GM23338 (cell line): Measurements from ENCODE around the gene NCR3LG1. TPM values are rescaled to one million over a fixed set of nuclear protein-coding genes. Genes with fewer than 3 reads are reported as not detected.

Experiments
- ATAC-seq: fragments of 200-7000 bp; cut with Tn5 transposase; 3 replicates; pipeline ENCODE4 v1.9.1; 2020
- DNase-seq: peaks from one replicate; pipeline ENCODE4 v3.0.0-alpha.2; 2015; ENCODE audit warnings: low spot score
- H2AFZ ChIP-seq: fragments of 200-600 bp; sonication (generic); 2 replicates; pipeline ENCODE4 v1.8.0; 2016; ENCODE audit warnings: antibody characterized with exemption, mild to moderate bottlenecking, moderate library complexity
- H3F3A ChIP-seq: fragments of 200-600 bp; sonication (generic); replicated peaks from 2 replicates; pipeline ENCODE4 v1.8.0; 2017; ENCODE audit warnings: antibody characterized with exemption, mixed run types, low read depth
- H3K27ac ChIP-seq: fragments of 200-600 bp; sonication (generic); 2 replicates; pipeline ENCODE4 v1.6.1; 2016; ENCODE audit warnings: low read depth
- H3K27me3 ChIP-seq: fragments of 200-600 bp; sonication (generic); 2 replicates; pipeline ENCODE4 v1.8.0; 2016; ENCODE audit warnings: mild to moderate bottlenecking, mixed run types, moderate library complexity; ENCODE audit not compliant: insufficient read depth
- H3K36me3 ChIP-seq: fragments of 200-600 bp; sonication (generic); 2 replicates; pipeline ENCODE4 v1.8.0; 2016; ENCODE audit warnings: mild to moderate bottlenecking; ENCODE audit not compliant: insufficient read depth
- H3K4me1 ChIP-seq: fragments of 200-600 bp; sonication (generic); 2 replicates; pipeline ENCODE4 v1.8.0; 2016; ENCODE audit warnings: mild to moderate bottlenecking, moderate library complexity; ENCODE audit not compliant: insufficient read depth
- H3K4me2 ChIP-seq: fragments of 200-600 bp; sonication (generic); 2 replicates; pipeline ENCODE4 v1.7.1; 2017; ENCODE audit warnings: mixed run types
- H3K4me3 ChIP-seq: fragments of 200-600 bp; sonication (generic); 2 replicates; pipeline ENCODE4 v1.6.1; 2016; ENCODE audit warnings: mixed run types
- H3K79me2 ChIP-seq: fragments of 200-600 bp; sonication (generic); replicated peaks from 2 replicates; pipeline ENCODE4 v1.8.0; 2017; ENCODE audit warnings: mild to moderate bottlenecking; ENCODE audit not compliant: insufficient read depth
- H3K9me2 ChIP-seq: fragments of 200-600 bp; sonication (generic); 2 replicates; pipeline ENCODE4 v1.8.0; 2017; ENCODE audit not compliant: insufficient read depth
- H4K20me1 ChIP-seq: fragments of 200-600 bp; sonication (generic); replicated peaks from 2 replicates; pipeline ENCODE4 v1.8.0; 2017; ENCODE audit warnings: mild to moderate bottlenecking; ENCODE audit not compliant: insufficient read depth
- H3K27ac Mint-ChIP-seq: 2 replicates; pipeline ENCODE4 v1.8.0; 2020; ENCODE audit warnings: inconsistent platforms, mild to moderate bottlenecking, moderate library complexity, mixed read lengths
- H3K27me3 Mint-ChIP-seq: 3 replicates; pipeline ENCODE4 v1.8.0; 2022; ENCODE audit warnings: low read depth, mild to moderate bottlenecking, moderate library complexity, mixed read lengths, inconsistent platforms; ENCODE audit not compliant: insufficient read depth, poor library complexity
- H3K36me3 Mint-ChIP-seq: 3 replicates; pipeline ENCODE4 v1.8.0; 2021; ENCODE audit warnings: low read depth, mild to moderate bottlenecking, inconsistent platforms, moderate library complexity, mixed read lengths
- H3K4me1 Mint-ChIP-seq: 3 replicates; pipeline ENCODE4 v1.8.0; 2020; ENCODE audit warnings: mild to moderate bottlenecking, inconsistent platforms, mixed read lengths
- H3K4me3 Mint-ChIP-seq: 3 replicates; pipeline ENCODE4 v1.8.0; 2021; ENCODE audit warnings: moderate library complexity, mild to moderate bottlenecking, inconsistent platforms, mixed read lengths
- H3K9me3 Mint-ChIP-seq: 3 replicates; pipeline ENCODE4 v1.8.0; 2020; ENCODE audit warnings: moderate library complexity, mild to moderate bottlenecking, inconsistent platforms, mixed read lengths
- CREB1 ChIP-seq: fragments of 250-450 bp; sonication (Bioruptor Pico); IDR thresholded peaks from 2 replicates; pipeline ENCODE4 v1.5.0; 2020; ENCODE audit warnings: low read depth, mild to moderate bottlenecking, moderate library complexity
- CTCF ChIP-seq, 2 experiments: fragments of 200-600 bp in 1 of 2; sonication (generic) in 1 of 2; conservative IDR thresholded peaks; 2 replicates each; pipeline versions ENCODE4 v1.5.1 to v1.6.1; 2016 to 2017; ENCODE audit warnings: antibody characterized with exemption in 2 of 2, low read depth in 2 of 2, mild to moderate bottlenecking in 2 of 2, moderate library complexity in 1 of 2
- ETS1 ChIP-seq: IDR thresholded peaks from 2 replicates; pipeline ENCODE4 v1.6.1; 2016; ENCODE audit warnings: antibody characterized with exemption
- EZH2 ChIP-seq: fragments of 200-600 bp; sonication (generic); IDR thresholded peaks from one replicate; pipeline ENCODE4 v1.8.0; 2017; ENCODE audit warnings: antibody characterized with exemption, mild to moderate bottlenecking, low read depth; ENCODE audit not compliant: unreplicated experiment
- EZH2phosphoT487 ChIP-seq: fragments of 200-600 bp; sonication (generic); IDR thresholded peaks from one replicate; pipeline ENCODE4 v1.8.1; 2018; ENCODE audit warnings: antibody characterized with exemption; ENCODE audit not compliant: unreplicated experiment
- JUNB ChIP-seq: IDR thresholded peaks from one replicate; pipeline ENCODE4 v1.6.1; 2016; ENCODE audit warnings: antibody characterized with exemption; ENCODE audit not compliant: unreplicated experiment
- NANOG ChIP-seq: IDR thresholded peaks from 2 replicates; pipeline ENCODE4 v1.6.1; 2016; ENCODE audit warnings: antibody characterized with exemption, borderline replicate concordance
- POLR2AphosphoS5 ChIP-seq: IDR thresholded peaks from 2 replicates; pipeline ENCODE4 v1.6.1; 2016; ENCODE audit warnings: antibody characterized with exemption, low read depth
- REST ChIP-seq: IDR thresholded peaks from one replicate; pipeline ENCODE4 v1.6.1; 2018; ENCODE audit warnings: antibody characterized with exemption; ENCODE audit not compliant: unreplicated experiment
- STAT1 ChIP-seq: IDR thresholded peaks from one replicate; pipeline ENCODE4 v1.6.1; 2016; ENCODE audit warnings: antibody characterized with exemption; ENCODE audit not compliant: unreplicated experiment
- ZNF114 ChIP-seq: fragments of 250-450 bp; sonication (Bioruptor Pico); IDR thresholded peaks from 2 replicates; pipeline ENCODE4 v1.5.0; 2020; ENCODE audit warnings: mild to moderate bottlenecking, moderate library complexity
- ZNF331 ChIP-seq: fragments of 250-450 bp; sonication (Bioruptor Pico); IDR thresholded peaks from 2 replicates; pipeline ENCODE4 v1.5.0; 2020; ENCODE audit warnings: low read depth, mild to moderate bottlenecking, moderate library complexity
- ZNF462 ChIP-seq: fragments of 250-450 bp; sonication (Bioruptor Pico); IDR thresholded peaks from 2 replicates; pipeline ENCODE4 v1.5.0; 2020; ENCODE audit warnings: mild to moderate bottlenecking, moderate library complexity
- polyA plus RNA-seq: library from polyadenylated mRNA; unstranded; fragments of >200 nt; fragmentation: Nextera tagmentation; extraction: Ambion mirVana; gene quantifications from 2 replicates; pipeline ENCODE4 v1.2.1, GENCODE V29; 2016
- total RNA-seq: library from RNA; depleted of rRNA; stranded (reverse); fragments of >200 nt; shearing (Covaris generic); gene quantifications from 2 replicates; pipeline ENCODE4 v1.2.3, GENCODE V29; 2014

NCR3LG1 gene
- total and polyA plus RNA-seq, 2 experiments from 2014 or later, result 0.15 to 1.9 TPM

- no peaks in the 10 kb centered on the region for H3K27me3 ChIP-seq
- peaks cover 8% of the 10 kb centered on the region for H3K4me1 ChIP-seq
- H3K4me1 Mint-ChIP-seq, result peaks cover 20% of the 10 kb centered on the region
- H3K79me2 ChIP-seq, result no peaks in the 10 kb centered on the region
- H3K9me3 Mint-ChIP-seq, result no peaks in the 10 kb centered on the region
- H2AFZ ChIP-seq, result no peak overlapping the region
- H3K27ac ChIP-seq, result no peak overlapping the region
- DNase-seq (no peak), ATAC-seq (no peak)
- no peaks in the 10 kb centered on the region for H3F3A ChIP-seq
- H3K4me3 ChIP-seq, result no peak overlapping the region
- H3K4me2 ChIP-seq, result no peak overlapping the region
- H3K27ac Mint-ChIP-seq, result no peak overlapping the region
- H4K20me1 ChIP-seq, result no peaks in the 10 kb centered on the region
- H3K36me3 Mint-ChIP-seq, result no peaks in the 10 kb centered on the region
- H3K4me3 Mint-ChIP-seq, result no peak overlapping the region
- H3K9me2 ChIP-seq, result no peaks in the 10 kb centered on the region
- peaks cover 14% of the 10 kb centered on the region for H3K27me3 Mint-ChIP-seq
- H3K36me3 ChIP-seq, result no peaks in the 10 kb centered on the region
- TF ChIP-seq EZH2 (no peak), STAT1 (no peak), EZH2phosphoT487 (no peak), ZNF462 (CRISPR knock-in tag) (no peak), NANOG (no peak), ZNF114 (CRISPR knock-in tag) (no peak), POLR2AphosphoS5 (no peak), CTCF (conservative IDR thresholded peaks at IDR 0.05; ENCODE audit: low read depth in 2 of 2) (no peak), CREB1 (CRISPR knock-in tag) (no peak), JUNB (no peak), ZNF331 (CRISPR knock-in tag) (no peak), REST (no peak), ETS1 (no peak)
Observed at GRCh38 chr11:17415523-17416104, 64.0 kb downstream of the NCR3LG1 start.
